LNCAP (cell line): Measurements from ENCODE around the gene CAMK2A.

ENCODE experiments used
- TF ChIP-seq, protein P1 (sequence below): fragments of 450-650 bp; IDR thresholded peaks from 2 replicates; pipeline ENCODE4 v1.5.1; 2017; ENCODE audit warnings: mild to moderate bottlenecking

CAMK2A gene

GRCh38 chr5:150246835-150247234, 42.7 kb downstream of the CAMK2A start:
- TF ChIP-seq, protein P1, sequence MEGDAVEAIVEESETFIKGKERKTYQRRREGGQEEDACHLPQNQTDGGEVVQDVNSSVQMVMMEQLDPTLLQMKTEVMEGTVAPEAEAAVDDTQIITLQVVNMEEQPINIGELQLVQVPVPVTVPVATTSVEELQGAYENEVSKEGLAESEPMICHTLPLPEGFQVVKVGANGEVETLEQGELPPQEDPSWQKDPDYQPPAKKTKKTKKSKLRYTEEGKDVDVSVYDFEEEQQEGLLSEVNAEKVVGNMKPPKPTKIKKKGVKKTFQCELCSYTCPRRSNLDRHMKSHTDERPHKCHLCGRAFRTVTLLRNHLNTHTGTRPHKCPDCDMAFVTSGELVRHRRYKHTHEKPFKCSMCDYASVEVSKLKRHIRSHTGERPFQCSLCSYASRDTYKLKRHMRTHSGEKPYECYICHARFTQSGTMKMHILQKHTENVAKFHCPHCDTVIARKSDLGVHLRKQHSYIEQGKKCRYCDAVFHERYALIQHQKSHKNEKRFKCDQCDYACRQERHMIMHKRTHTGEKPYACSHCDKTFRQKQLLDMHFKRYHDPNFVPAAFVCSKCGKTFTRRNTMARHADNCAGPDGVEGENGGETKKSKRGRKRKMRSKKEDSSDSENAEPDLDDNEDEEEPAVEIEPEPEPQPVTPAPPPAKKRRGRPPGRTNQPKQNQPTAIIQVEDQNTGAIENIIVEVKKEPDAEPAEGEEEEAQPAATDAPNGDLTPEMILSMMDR = no peak

DNA sequence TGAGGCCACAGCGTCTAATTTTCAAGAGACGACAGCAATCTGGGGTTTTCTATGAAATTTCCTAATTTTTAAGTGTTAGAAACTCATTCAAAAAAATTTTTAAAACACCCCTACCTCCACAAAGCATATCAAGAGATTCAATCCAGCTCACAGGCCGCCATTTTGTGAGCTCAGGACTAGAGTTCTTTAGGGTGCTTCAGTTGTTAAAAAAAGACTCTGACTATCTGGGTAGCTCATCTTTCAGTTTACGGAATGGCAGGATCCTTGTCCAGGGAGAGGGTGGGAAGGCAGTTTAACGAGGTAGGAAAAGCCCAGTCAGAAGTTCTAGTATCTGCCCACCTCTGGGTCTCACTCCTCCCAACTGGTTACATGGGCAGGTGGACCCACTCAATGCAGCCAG, 43.1 kb downstream of the CAMK2A start:
- TF ChIP-seq, protein P1 = no peak

- TF ChIP-seq, protein P1 = no peak
Measured at GRCh38 chr5:150245808-150246207, 43.8 kb downstream of the CAMK2A start.

DNA sequence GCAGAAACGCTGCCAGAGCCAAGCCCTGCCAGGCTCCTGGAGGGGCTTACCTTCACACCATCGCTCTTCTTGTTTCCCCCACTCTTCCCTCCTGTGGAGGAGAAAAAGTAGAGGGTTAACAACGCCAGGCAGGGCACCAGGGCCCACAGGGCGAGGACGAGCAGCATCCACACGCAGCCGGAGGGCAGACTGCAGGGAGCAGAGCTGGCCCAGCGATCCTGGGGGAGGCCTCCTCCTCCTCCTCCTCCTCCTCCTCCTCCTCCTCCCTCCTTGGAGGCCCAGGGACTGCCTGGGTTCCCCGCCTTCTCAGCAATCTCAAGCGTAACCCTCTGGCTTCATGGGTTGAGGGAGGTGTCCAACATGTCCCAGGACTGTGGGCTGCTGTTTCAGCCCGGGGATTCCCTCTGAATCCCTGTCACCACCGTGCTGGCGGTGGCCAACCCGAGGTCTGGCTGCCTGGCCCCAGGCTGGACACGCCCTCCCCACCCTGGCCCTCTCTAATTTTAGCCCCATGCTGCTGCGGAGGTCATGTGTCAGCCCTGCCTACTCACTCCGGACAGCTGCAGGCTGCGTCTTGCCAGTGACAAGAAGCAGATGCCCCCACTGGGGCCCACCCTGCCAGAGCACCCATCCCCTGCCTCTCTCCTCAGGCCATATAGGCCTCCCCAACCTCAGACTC, 44.3 kb downstream of the CAMK2A start:
- TF ChIP-seq, protein P1 = no peak

DNA sequence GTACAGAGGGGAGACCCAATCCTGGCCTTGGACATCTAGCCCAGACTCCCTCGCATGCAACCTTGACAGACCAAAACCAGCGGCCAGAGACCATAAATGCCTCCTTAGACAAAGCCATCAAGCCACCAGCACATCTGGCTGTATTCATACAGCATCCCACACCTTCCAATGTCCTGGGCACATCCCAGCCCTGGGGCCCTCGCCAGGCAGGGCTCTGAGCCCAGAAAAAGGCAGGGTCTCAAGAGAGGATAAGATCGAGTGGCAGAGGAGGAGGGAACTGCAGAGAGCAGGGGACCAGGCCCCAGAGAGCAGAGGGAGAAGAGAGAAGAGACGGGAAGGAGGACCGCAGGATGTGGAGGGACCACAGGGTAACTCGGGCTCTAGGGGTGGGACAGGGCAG, 45.4 kb downstream of the CAMK2A start:
- TF ChIP-seq, protein P1 = no peak

GRCh38 chr5:150243590-150243989, 46.0 kb downstream of the CAMK2A start:
- TF ChIP-seq, protein P1 = no peak

- TF ChIP-seq, protein P1 = no peak
Measured at GRCh38 chr5:150242251-150242894, 47.2 kb downstream of the CAMK2A start.
